Heart left ventricle (tissue), 16 donors: ENCODE data around the gene TNFSF18. TPM values are rescaled to one million over a fixed set of nuclear protein-coding genes. Genes with fewer than 3 reads are reported as not detected.
A peak's percentile ranks its signal among the peaks of the same experiment; 100 is the strongest.

Source experiments
- ATAC-seq, 4 donors: fragments of 200-7000 bp; cut with Tn5 transposase; one replicate each; pipeline ENCODE4 v1.9.1; 2020 to 2022; ENCODE audit warnings: moderate library complexity in 4 of 4, mild to moderate bottlenecking in 3 of 4, moderate number of reproducible peaks in 1 of 4
- DNase-seq, 5 donors: peaks; one replicate each; pipeline ENCODE4 v3.0.0-alpha.2; 2020
- H3K27ac ChIP-seq, 12 donors: fragments of 200-600 bp; sonication (generic) in 4 of 12; one replicate each; pipeline versions ENCODE4 v1.5.0 to v1.8.0; 2016 to 2022; ENCODE audit warnings: mild to moderate bottlenecking in 2 of 12
- H3K27me3 ChIP-seq, 9 donors: fragments of 200-600 bp; sonication (generic) in 2 of 9; one replicate each; pipeline versions ENCODE4 v1.5.1 to v1.8.0; 2016 to 2022; ENCODE audit warnings: mild to moderate bottlenecking in 3 of 9
- H3K36me3 ChIP-seq, 9 donors: fragments of 200-600 bp; sonication (generic) in 2 of 9; one replicate each; pipeline versions ENCODE4 v1.5.0 to v1.8.0; 2018 to 2022; ENCODE audit warnings: mild to moderate bottlenecking in 2 of 9
- H3K4me1 ChIP-seq, 12 donors: fragments of 200-600 bp; sonication (generic) in 4 of 12; one replicate each; pipeline versions ENCODE4 v1.5.0 to v1.8.0; 2016 to 2022; ENCODE audit warnings: mild to moderate bottlenecking in 3 of 12
- H3K4me3 ChIP-seq, 12 donors: fragments of 200-600 bp; sonication (generic) in 4 of 12; one replicate each; pipeline versions ENCODE4 v1.5.0 to v1.8.0; 2017 to 2022; ENCODE audit warnings: mild to moderate bottlenecking in 9 of 12, moderate library complexity in 4 of 12
- H3K9me3 ChIP-seq, 12 donors: fragments of 200-600 bp; sonication (generic) in 4 of 12; one replicate each; pipeline versions ENCODE4 v1.5.0 to v1.8.0; 2016 to 2022; ENCODE audit warnings: mild to moderate bottlenecking in 1 of 12
- CTCF ChIP-seq, 12 donors: fragments of 200-600 bp; sonication (generic) in 4 of 12; IDR thresholded peaks; one replicate each; pipeline versions ENCODE4 v1.5.0 to v1.8.0; 2018 to 2022; ENCODE audit warnings: antibody characterized with exemption in 12 of 12, mild to moderate bottlenecking in 5 of 12
- POLR2A ChIP-seq, 2 donors: fragments of 450-650 bp; IDR thresholded peaks; one replicate each; pipeline ENCODE4 v1.6.1; 2017; ENCODE audit warnings: antibody characterized with exemption in 2 of 2, mild to moderate bottlenecking in 2 of 2, moderate library complexity in 2 of 2
- WGBS, 4 donors: extraction: QIAGEN DNeasy Blood & Tissue Kit in 2 of 4; methylation state at CpG; one replicate each; pipeline versions ENCODE4 v1.1.5 to v1.1.7; 2013 to 2018; 5-methylcytosine and 5-hydroxymethylcytosine counted together
- intact Hi-C, 10 donors: fragments of 100-400 bp; cut with DNase I; formaldehyde crosslinking; loops; one replicate each; pipeline versions ENCODE4 v1.11.1 to v1.14.2; 2022
- polyA plus RNA-seq, 2 donors: library from polyadenylated mRNA; stranded (reverse); fragments of 200-250 nt; gene quantifications; one replicate each; pipeline ENCODE4 v1.2.3, GENCODE V29; 2013
- total RNA-seq, 9 donors: library from RNA; depleted of rRNA in 2 of 9; stranded (reverse); fragments of >200 nt in 2 of 9; fragmentation: NEBNext Ultra II Directional in 3 of 9; extraction: Animal tissue kit (Norgen Biotek cat#: 25700) in 3 of 9; gene quantifications; one replicate each; pipeline versions ENCODE4 v1.1.0 to v1.2.4, GENCODE V29; 2016 to 2023
- donor health status: ischemic (EF 13 %, LVEDD 7.1; RV severe dilation, severe dysfunction).
- donor health status: healthy with polysubstance abuse.
- donor health status: DM: no; HTN: yes; CAD: no.
- donor health status: DM: no; HTN: no; CAD: no.
- donor health status: ischemic (EF 25% LVEDD 6.9; RV normal size, moderate dysfunction).
- donor health status: ischemic (EF 25% LVEDD 5.7; RV mildly dilated, moderate dysfunction).
- donor health status: healthy.
- donor health status: DM: yes; HTN: yes; CAD: no.
- donor health status: ischemic (EF 35%, LVEDD 5.7; RV mildly dilated, moderate dysfunction).
- donor health status: nonischemic (EF 11% LVEDD 7.7; RV severe dilation, severe dysfunction).
- donor health status: DM: yes; HTN: yes; CAD: no.
- donor health status: PGD.
- donor health status: ischemic (EF 29% LVEDD 5.4; RV normal size, mild dysfunction).
- donor health status: nonischemic (EF 23%, LVEDD 6.1; RV moderate dilation, normal function).

Gene TNFSF18
- total and polyA plus RNA-seq, 11 donors = 0.08 to 0.29 (median 0.10) TPM; not detected in 7

- H3K27ac ChIP-seq = no peak overlapping the region
- 70 to 89% (median 74%) methylated on average over 1 of the region's 1 CpG for WGBS, 4 donors
- H3K9me3 ChIP-seq = no peaks in the 10 kb centered on the region
- no peak overlapping the region for H3K4me3 ChIP-seq
- ATAC-seq (no peak), DNase-seq (no peak)
- H3K36me3 ChIP-seq = no peaks in the 10 kb centered on the region
- H3K4me1 ChIP-seq = no peaks in the 10 kb centered on the region
- no peaks in the 10 kb centered on the region for H3K27me3 ChIP-seq
- intact Hi-C loops = no loop called here
- TF ChIP-seq CTCF (IDR thresholded peaks at IDR 0.05) = no peak
- no peak for TF ChIP-seq POLR2A (IDR thresholded peaks at IDR 0.05)
Observed at GRCh38 chr1:173058556-173058955, 7.8 kb upstream of the TNFSF18 start.

DNA sequence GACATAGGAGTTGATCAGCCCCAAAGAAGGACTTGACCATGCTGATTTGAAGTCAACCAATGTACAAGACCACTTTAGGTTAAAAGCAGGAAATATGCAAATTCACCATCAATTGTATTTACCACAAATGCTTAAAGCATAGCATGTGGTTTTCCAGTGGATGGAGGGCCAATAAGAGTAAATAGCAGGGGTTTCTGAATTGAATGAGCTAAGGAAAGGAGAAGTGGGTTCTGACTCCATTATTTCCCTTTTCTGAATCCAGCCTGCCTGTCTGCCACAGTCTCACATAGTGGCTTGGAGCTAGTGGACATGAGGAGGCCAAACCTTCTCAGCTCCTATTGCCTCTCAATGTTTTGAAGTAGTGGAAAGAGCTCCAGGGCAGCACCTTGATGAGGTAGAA lies 7.2 kb upstream of the TNFSF18 start:
- DNase-seq (no peak), ATAC-seq (no peak)
- intact Hi-C loops = no loop called here
- H3K4me1 ChIP-seq = peaks cover 0 to 2% (median 0%) of the 10 kb centered on the region in 12 donors
- no peaks in the 10 kb centered on the region for H3K27me3 ChIP-seq
- no peaks in the 10 kb centered on the region for H3K9me3 ChIP-seq
- no peak overlapping the region for H3K4me3 ChIP-seq
- TF ChIP-seq POLR2A (IDR thresholded peaks at IDR 0.05) = no peak
- no peak for TF ChIP-seq CTCF (IDR thresholded peaks at IDR 0.05)
- H3K36me3 ChIP-seq = no peaks in the 10 kb centered on the region
- H3K27ac ChIP-seq = no peak overlapping the region

DNA sequence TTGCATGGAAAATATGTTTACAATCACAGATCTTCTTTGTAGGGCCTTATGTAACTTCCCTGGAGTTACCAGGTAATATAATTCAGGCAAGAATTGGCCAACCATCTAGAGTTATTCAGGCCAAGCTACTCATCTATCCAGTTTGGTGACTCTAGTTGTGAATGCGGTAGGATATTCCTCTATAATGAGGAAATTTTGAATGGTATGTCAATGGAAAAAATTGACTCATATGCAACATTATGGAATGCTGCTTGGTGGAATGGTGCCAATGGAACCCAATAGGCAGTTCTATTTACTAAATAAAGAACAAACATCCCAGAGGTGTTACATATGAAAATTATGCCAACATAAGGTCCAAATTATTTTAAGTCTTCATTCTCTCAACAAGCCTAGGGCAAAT lies 5.6 kb upstream of the TNFSF18 start:
- Histone ChIP-seq H3K4me3 (no peak overlapping the region), H3K36me3 (no peaks in the 10 kb centered on the region), H3K9me3 (no peaks in the 10 kb centered on the region), H3K27me3 (no peaks in the 10 kb centered on the region), H3K27ac (no peak overlapping the region), H3K4me1 (peaks cover 0 to 16% (median 5%) of the 10 kb centered on the region in 12 donors)
- no peak for TF ChIP-seq POLR2A (IDR thresholded peaks at IDR 0.05)
- no peak for TF ChIP-seq CTCF (IDR thresholded peaks at IDR 0.05)
- intact Hi-C loops = no loop called here
- WGBS, 4 donors = 51 to 100% (median 95%) methylated on average over 1 of the region's 1 CpG
- ATAC-seq (no peak), DNase-seq (no peak)

DNA sequence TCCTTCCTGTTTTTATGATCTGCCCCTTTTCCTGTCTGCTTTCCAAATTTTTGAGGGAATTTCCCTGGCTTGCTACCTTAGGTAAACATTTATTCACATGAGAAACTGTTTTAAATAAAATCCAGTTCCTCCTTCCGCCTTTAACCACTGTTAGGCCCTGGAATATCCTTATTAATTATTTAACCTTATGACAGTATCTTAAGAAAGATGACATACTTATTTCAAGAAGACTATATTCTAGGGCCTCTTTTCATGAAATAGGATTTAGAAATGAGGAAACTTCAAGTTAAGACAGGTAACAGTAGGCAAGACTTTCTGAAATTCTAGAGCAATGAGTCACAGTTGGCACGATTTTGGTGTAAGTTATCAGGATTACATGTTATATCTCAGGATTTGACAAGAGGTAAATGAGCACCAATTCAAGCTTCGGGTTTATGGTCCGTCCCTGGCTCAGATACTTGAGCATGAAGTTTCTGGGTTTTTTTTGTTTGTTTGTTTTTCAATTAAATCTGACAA lies 2.0 kb upstream of the TNFSF18 start:
- H3K9me3 ChIP-seq = no peaks in the 10 kb centered on the region
- no peak overlapping the region for H3K4me3 ChIP-seq
- no peaks in the 10 kb centered on the region for H3K27me3 ChIP-seq
- intact Hi-C loops = loop anchor here in 1 of 10 donors (5.0 kb wide), 2 partner anchors 70 to 120 kb away; no protein-coding TSS in a partner anchor
- no peak overlapping the region for H3K27ac ChIP-seq
- H3K4me1 ChIP-seq = peaks cover 0 to 45% (median 7%) of the 10 kb centered on the region in 12 donors
- TF ChIP-seq CTCF (IDR thresholded peaks at IDR 0.05) (no peak), POLR2A (IDR thresholded peaks at IDR 0.05) (no peak)
- ATAC-seq (peak in 1 of 4 donors; percentile 13), DNase-seq (no peak)
- WGBS, 4 donors = 54 to 71% (median 64%) methylated on average over 4 of the region's 4 CpGs
- no peaks in the 10 kb centered on the region for H3K36me3 ChIP-seq
